HTR-8/SVneo (cell line): Measurements from ENCODE around the gene SPINT2.
"Not testable (repeated sequence)": the region's sequence is repeated elsewhere in the genome, so short reads cannot be mapped to it uniquely, and the experiment has no call there.

ENCODE experiments used
- DNase-seq: peaks from one replicate; pipeline ENCODE4 v3.0.0; 2011; ENCODE audit warnings: low spot score, mixed read lengths; ENCODE audit not compliant: insufficient read length
- FAIRE-seq: peaks from 2 replicates; lab custom pipeline; 2011; peaks lifted over from hg19 to GRCh38; lab: Jason Lieb, UNC

SPINT2 gene

GRCh38 chr19:38233740-38234251 is 30.6 kb upstream of the SPINT2 start:
- DNase-seq (peak; percentile 79), FAIRE-seq (no peak)

GRCh38 chr19:38234615-38235014 is 29.8 kb upstream of the SPINT2 start:
- no peak for DNase-seq
- no peak for FAIRE-seq

DNA sequence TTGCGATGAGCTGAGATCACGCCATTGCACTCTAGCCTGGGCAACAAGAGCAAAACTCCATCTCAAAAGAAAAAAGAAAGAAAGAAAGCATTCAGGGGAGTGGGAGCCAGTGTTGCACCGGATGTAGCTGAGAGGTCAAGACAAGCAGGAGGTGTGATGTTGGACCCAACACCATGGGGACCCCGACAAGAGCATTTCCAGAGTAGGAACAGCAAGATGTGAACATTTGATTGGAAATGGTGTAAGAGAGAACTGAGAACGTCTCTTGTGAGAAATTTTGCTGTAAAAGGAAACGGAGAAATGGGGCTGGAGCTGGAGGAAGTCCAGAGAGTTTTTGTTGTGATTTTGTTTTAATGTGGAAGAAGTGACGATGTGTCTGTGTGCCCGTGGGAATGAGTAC is 24.6 kb upstream of the SPINT2 start:
- DNase-seq: no peak
- no peak for FAIRE-seq

GRCh38 chr19:38243279-38243673 is 21.1 kb upstream of the SPINT2 start:
- DNase-seq: no peak
- no peak for FAIRE-seq

DNA sequence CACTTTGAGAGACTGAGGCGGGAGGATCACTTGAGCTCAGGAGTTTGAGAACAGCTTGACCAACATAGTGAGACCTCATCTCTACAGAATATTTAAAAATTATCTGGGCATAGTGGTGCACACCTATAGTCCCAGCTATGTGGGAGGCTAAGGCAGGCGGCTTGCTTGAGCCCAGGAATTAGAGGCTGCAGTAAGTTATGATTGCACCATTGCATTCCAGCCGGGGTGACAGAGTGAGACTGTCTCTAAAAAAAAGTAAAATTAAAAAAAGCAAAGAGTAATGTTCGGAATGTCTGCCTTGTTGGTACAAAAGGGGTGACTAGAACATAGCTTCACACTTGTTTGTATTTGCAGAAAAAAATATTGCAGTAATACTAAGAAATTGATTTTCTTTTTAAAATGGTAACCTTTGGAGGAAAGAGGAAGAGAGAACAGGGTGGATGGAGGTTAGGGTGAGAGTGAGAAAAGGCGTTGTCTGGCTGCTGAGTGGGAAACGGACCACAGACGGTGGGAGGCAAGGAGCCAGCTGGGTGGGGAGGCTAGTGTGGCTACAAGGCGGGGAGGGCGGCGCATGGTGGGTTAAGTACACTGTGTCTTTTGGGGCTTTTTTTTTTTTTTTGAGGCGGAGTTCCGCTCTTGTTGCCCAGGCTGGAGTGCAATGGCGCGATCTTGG is 18.4 kb upstream of the SPINT2 start:
- DNase-seq: no peak
- no peak for FAIRE-seq

- DNase-seq (no peak), FAIRE-seq (no peak)
These were observed 17.2 kb upstream of the SPINT2 start for GRCh38 chr19:38247126-38247525.

DNA sequence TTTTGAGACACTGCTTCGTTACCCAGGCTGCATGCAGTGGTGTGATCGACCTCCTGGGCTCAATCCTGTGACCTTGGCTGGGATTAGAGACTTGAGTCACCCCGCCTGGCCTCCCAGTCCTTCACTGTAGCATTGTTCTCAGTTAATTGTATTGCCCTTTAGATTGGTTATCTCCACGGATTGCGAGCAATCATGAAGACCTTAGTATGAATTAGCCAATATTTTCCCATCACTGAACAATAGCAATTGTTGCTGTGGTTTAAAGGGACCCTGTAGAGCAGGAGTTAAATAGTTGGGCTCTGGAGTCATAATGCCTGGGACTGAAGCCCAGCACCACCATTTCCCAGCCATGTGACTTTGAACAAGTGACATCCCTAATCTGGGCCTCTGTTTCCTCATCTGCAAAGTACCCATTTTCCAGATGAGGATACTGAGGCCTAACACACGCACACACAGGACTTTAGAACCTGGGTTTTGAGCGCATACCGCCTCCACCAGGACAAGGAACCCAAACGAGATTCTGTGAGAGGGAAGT is 16.6 kb upstream of the SPINT2 start:
- FAIRE-seq (no peak), DNase-seq (no peak)

GRCh38 chr19:38248421-38248820 is 16.0 kb upstream of the SPINT2 start:
- no peak for FAIRE-seq
- no peak for DNase-seq

- DNase-seq (no peak), FAIRE-seq (no peak)
These were observed 13.9 kb upstream of the SPINT2 start for GRCh38 chr19:38250428-38250820.

DNA sequence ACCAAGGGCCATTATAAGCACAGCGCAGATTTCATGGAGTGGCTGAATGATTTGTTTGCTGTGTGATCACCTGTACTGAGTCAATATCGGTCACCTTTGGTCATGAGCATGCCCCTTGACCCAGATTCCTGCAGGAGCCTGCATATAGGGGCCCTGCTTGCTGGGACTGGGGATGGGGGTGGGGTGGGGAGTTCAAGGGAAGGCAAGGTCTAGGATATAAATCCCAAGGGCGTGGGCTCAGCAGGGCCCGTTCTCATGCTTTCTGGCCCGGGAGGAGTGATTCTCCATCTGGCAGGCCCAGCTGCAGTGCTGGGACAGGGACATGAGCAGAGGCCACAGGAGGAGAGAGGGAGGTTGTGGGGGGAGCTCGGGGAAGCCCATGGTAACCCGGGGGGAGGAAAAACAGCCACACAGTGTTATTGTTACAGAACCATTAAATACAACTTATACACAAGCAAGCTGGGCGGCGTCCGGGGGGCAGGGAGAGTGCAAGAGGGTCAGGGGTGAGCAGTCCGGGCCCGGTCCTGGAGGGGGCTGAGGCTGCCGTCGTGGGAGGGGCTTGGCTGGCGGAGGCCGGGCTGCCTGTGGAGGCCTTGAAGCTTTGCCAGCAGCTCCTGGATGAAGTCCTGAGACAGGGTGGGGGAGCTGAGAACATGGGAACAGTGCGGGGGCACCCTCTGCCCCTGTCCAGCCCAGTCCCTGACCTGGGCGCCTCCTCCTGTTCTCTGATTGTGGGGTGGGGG is 13.4 kb upstream of the SPINT2 start:
- no peak for DNase-seq
- FAIRE-seq: no peak

DNA sequence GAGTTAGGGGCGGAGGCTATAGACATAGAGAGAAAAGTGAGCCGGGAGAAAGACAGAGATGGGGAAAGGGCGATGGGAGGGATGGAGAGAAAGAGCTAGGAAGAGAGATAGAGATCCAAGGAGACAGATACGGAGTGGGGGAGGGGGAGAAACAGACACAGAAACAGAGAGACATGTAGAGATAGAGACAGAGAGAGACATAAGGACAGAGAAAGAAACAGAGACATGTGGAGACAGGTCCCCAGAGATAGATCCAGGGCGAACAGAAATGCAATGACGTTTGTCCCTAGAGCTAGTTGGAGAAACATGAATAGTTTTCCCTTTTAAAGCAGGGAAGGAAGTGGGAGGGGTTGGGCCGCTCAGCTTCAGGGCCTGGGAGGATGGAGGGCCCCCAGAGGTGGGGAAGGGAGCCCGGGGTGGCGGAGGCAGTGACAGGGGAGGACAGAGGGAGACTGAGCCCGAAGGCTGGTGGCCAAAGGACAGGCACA is 12.8 kb upstream of the SPINT2 start:
- DNase-seq: no peak
- FAIRE-seq: no peak

DNA sequence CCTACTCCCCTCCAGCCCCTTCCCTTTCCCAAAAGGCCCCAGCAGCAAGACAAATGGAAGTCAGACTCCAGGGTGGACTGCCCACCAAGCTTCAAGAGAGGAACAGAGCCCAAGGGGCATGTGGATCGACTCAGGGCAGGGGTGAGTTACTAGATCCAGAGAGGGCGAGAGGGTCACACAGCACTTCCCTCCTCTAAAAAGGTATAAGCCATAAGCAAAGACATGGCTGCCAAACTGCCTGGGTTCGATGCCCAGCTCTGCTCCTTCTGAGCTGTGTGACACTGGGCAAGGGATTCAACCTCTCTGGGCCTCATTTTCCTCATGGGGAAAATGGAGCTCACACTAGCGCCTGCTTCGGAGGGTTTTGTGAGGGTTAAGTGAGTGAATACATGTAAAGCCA is 12.0 kb upstream of the SPINT2 start:
- FAIRE-seq (no peak), DNase-seq (no peak)

- DNase-seq (no peak), FAIRE-seq (no peak)
These were observed 11.3 kb upstream of the SPINT2 start for GRCh38 chr19:38252941-38253691.

GRCh38 chr19:38253788-38254187 is 10.6 kb upstream of the SPINT2 start:
- DNase-seq (no peak), FAIRE-seq (peak; percentile 57)

DNA sequence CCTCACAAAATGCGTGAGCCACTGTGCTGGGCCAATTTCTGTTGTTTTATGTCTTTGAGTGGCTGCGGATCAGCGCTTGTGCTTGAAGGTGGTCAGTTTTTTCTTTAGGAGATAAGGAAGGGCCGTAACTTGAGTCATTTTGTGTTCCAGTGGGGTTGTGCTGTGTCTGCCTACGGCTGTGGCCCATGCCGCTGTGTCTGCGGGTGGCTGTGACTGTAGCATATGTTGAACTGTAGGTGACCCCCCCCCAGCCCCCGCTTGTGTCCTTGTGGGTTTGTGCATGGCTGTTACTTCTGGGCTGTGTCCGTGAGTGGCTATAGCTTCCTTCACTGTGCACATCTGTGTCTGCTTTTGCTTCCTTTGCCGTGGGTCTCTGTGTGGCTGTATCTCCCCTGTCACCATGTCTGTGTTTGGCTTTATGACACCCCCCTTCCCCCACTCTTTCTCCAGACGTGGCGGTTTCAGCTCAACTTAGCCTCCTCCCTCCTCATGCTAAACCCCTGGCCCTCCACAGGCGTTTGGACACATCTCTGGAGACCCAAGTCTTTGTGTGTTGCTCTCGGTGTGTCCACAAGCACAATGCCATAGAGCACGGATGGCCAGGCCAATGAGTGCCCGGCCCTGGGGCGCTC is 8.9 kb upstream of the SPINT2 start:
- FAIRE-seq (no peak), DNase-seq (no peak)

DNA sequence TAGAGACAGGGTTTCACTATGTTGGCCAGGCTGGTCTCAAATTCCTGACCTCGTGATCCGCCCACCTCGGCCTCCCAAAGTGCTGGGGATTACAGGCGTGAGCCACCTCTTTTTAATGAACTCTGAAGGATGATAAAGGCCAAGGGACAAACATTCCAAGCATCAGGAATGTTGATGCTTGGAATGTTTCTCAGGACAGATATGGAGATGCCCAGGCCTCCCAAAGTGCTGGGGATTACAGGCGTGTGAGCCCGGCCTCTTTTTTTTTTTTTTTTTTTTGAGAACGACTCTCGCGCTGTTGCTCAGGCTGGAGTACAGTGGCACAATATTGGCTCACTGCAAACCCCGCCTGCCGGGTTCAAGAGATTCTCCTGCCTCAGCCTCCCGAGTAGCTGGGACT is 2.4 kb upstream of the SPINT2 start:
- not testable (repeated sequence) for DNase-seq, FAIRE-seq

DNA sequence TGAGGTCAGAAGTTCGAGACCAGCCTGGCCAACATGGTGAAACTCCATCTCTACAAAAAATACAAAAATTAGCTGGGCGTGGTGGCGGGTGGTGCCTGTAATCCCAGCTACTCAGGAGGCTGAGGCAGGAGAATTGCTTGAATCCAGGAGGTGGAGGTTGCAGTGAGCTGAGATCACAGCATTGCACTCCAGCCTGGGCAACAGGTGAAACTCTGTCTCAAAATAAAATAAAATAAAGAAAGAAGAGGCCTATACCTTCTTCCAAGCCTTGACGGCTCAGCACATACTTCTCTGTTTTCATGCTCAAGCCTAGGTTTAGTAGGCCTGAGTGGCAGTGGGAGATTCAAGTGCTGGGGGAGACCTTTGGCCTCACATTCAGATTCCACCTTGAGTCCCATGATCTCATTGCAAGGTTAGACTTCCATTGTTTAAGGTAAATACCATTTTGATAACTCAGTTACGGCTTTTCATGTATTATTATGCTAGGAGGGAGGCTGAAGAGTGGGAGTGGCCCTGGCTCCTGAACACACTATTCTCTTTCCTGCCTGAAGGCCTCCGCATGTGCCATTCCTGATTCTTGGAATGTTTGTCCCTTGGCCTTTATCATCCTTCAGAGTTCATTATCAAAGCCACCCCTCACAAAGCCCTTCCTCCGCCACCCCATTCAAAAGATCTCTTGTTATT is 1.6 kb upstream of the SPINT2 start:
- FAIRE-seq: no peak
- no peak for DNase-seq

- peak; percentile 62 for DNase-seq
- FAIRE-seq: no peak
These were observed 486 bp upstream of the SPINT2 start for GRCh38 chr19:38263689-38264485.
